GM18868 (cell line): ENCODE results near the gene FBRSL1.
"Not testable (repeated sequence)": the region's sequence is repeated elsewhere in the genome, so short reads cannot be mapped to it uniquely, and the experiment has no call there.

Experiments used
- ATAC-seq: cut with Tn5 transposase; IDR thresholded peaks from one replicate; pipeline ENCODE4 v1.9.1; 2021; ENCODE audit warnings: mild to moderate bottlenecking, moderate library complexity; ENCODE audit not compliant: unreplicated experiment

FBRSL1 gene

GRCh38 chr12:132453361-132454192 is 36.4 kb upstream of the FBRSL1 start:
- no peak for ATAC-seq

- no peak for ATAC-seq
Measured at GRCh38 chr12:132454193-132454932, 35.6 kb upstream of the FBRSL1 start.

GRCh38 chr12:132454933-132455418 is 35.0 kb upstream of the FBRSL1 start:
- ATAC-seq, result no peak

- no peak for ATAC-seq
Measured at GRCh38 chr12:132455565-132455964, 34.4 kb upstream of the FBRSL1 start.

GRCh38 chr12:132456186-132456943 is 33.6 kb upstream of the FBRSL1 start:
- no peak for ATAC-seq

- no peak for ATAC-seq
Measured at GRCh38 chr12:132456944-132457495, 32.9 kb upstream of the FBRSL1 start.

GRCh38 chr12:132458441-132458840 is 31.5 kb upstream of the FBRSL1 start:
- ATAC-seq, result no peak

GRCh38 chr12:132458846-132459641 is 30.9 kb upstream of the FBRSL1 start:
- ATAC-seq, result no peak

GRCh38 chr12:132460571-132460970 is 29.4 kb upstream of the FBRSL1 start:
- no peak for ATAC-seq

- ATAC-seq, result no peak
Measured at GRCh38 chr12:132461526-132461925, 28.4 kb upstream of the FBRSL1 start.

- ATAC-seq, result peak; percentile 38
Measured at GRCh38 chr12:132462788-132463187, 27.2 kb upstream of the FBRSL1 start.

GRCh38 chr12:132463284-132463924 is 26.5 kb upstream of the FBRSL1 start:
- not testable (repeated sequence) for ATAC-seq

- not testable (repeated sequence) for ATAC-seq
Measured at GRCh38 chr12:132464304-132464703, 25.6 kb upstream of the FBRSL1 start.

- ATAC-seq, result no peak
Measured at GRCh38 chr12:132464820-132465219, 25.1 kb upstream of the FBRSL1 start.

- no peak for ATAC-seq
Measured at GRCh38 chr12:132465269-132466190, 24.4 kb upstream of the FBRSL1 start.

- ATAC-seq, result no peak
Measured at GRCh38 chr12:132466241-132467201, 23.4 kb upstream of the FBRSL1 start.

- ATAC-seq, result no peak
Measured at GRCh38 chr12:132467511-132467910, 22.4 kb upstream of the FBRSL1 start.
